ENCODE results near the gene CAPS2. TPM values are rescaled to one million over a fixed set of nuclear protein-coding genes. Genes with fewer than 3 reads are reported as not detected.

Gene CAPS2
- total RNA-seq, 4 donors from 2014 or later = 18.8 to 33.0 (median 30.9) TPM

GRCh38 chr12:75239987-75240386 is 90.1 kb downstream of the CAPS2 start:
- TF ChIP-seq POLR2A (IDR thresholded peaks at IDR 0.05) (no peak), EP300 (IDR thresholded peaks at IDR 0.05) (no peak), CTCF (IDR thresholded peaks at IDR 0.05) (no peak)
- H3K27me3 ChIP-seq = no peaks in the 10 kb centered on the region
- H3K4me1 ChIP-seq = no peaks in the 10 kb centered on the region
- H3K27ac ChIP-seq = no peak overlapping the region
- no peak for DNase-seq (ENCODE audit: low spot score in 2 of 2)
- H3K9me3 ChIP-seq = peaks cover 0 to 16% (median 0%) of the 10 kb centered on the region in 4 donors
- no peak overlapping the region for H3K4me3 ChIP-seq
- no peaks in the 10 kb centered on the region for H3K36me3 ChIP-seq

GRCh38 chr12:75236206-75236605 is 93.9 kb downstream of the CAPS2 start:
- Histone ChIP-seq H3K27ac (no peak overlapping the region), H3K4me1 (no peaks in the 10 kb centered on the region), H3K4me3 (no peak overlapping the region), H3K9me3 (peaks cover 0 to 17% (median 0%) of the 10 kb centered on the region in 4 donors), H3K36me3 (no peaks in the 10 kb centered on the region), H3K27me3 (no peaks in the 10 kb centered on the region)
- TF ChIP-seq EP300 (IDR thresholded peaks at IDR 0.05) (no peak), POLR2A (IDR thresholded peaks at IDR 0.05) (no peak)
- DNase-seq (ENCODE audit: low spot score in 2 of 2) = no peak
- WGBS, 2 donors = 36 to 74% methylated on average over 1 of the region's 1 CpG

- 87 to 88% methylated on average over 1 of the region's 1 CpG for WGBS, 2 donors
- H3K4me1 ChIP-seq = no peaks in the 10 kb centered on the region
- H3K9me3 ChIP-seq = peaks cover 0 to 4% (median 0%) of the 10 kb centered on the region in 4 donors
- H3K36me3 ChIP-seq = no peaks in the 10 kb centered on the region
- DNase-seq (ENCODE audit: low spot score in 2 of 2) = no peak
- no peaks in the 10 kb centered on the region for H3K27me3 ChIP-seq
- TF ChIP-seq CTCF (IDR thresholded peaks at IDR 0.05) (no peak), POLR2A (IDR thresholded peaks at IDR 0.05) (no peak), EP300 (IDR thresholded peaks at IDR 0.05) (no peak)
- H3K4me3 ChIP-seq = no peak overlapping the region
- no peak overlapping the region for H3K27ac ChIP-seq
Measured at GRCh38 chr12:75227132-75227531, 103.0 kb downstream of the CAPS2 start.

Other genes with a start within 250 kb of the CAPS2 start
- 1 to 10 TPM in 1 of 4 donors, under 1 TPM in 1, not detected in 2; 0.30 to 1.5 TPM for gene KCNC2, start 120.5 kb downstream of the CAPS2 start, total RNA-seq
- gene GLIPR1L1, start 4.3 kb upstream of the CAPS2 start, total RNA-seq = not detected
- 1 to 10 TPM in 3 of 4 donors, under 1 TPM in 1; 0.20 to 3.3 (median 1.7) TPM for gene GLIPR1L2, start 60.8 kb upstream of the CAPS2 start, total RNA-seq
- gene GLIPR1, start 150.4 kb upstream of the CAPS2 start, total RNA-seq = 10 to 100 TPM in 1 of 4 donors, 1 to 10 TPM in 3; 4.7 to 12.3 (median 6.5) TPM
- 10 to 100 TPM; 16.5 to 34.7 (median 22.2) TPM for gene KRR1, start 181.3 kb upstream of the CAPS2 start, total RNA-seq